ENCODE data around the gene PTPN6.

The PTPN6 gene

GRCh38 chr12:6957151-6957701, 6.1 kb downstream of the PTPN6 start:
- peak; percentile 67 for DNase-seq

GRCh38 chr12:6957741-6958608, 6.8 kb downstream of the PTPN6 start:
- peak; percentile 70 for DNase-seq

GRCh38 chr12:6958609-6959057, 7.5 kb downstream of the PTPN6 start:
- no peak for DNase-seq

GRCh38 chr12:6959058-6959804, 8.1 kb downstream of the PTPN6 start:
- DNase-seq, result peak; percentile 89

- DNase-seq, result peak; percentile 63
These were observed 8.8 kb downstream of the PTPN6 start for GRCh38 chr12:6959805-6960592.

GRCh38 chr12:6960593-6961277, 9.6 kb downstream of the PTPN6 start:
- peak; percentile 71 for DNase-seq

- peak; percentile 98 for DNase-seq
These were observed 10.1 kb downstream of the PTPN6 start for GRCh38 chr12:6961278-6961694.

- peak; percentile 84 for DNase-seq
These were observed 10.6 kb downstream of the PTPN6 start for GRCh38 chr12:6961695-6962284.

- peak; percentile 64 for DNase-seq
These were observed 11.3 kb downstream of the PTPN6 start for GRCh38 chr12:6962285-6963015.

GRCh38 chr12:6963016-6963731, 12.0 kb downstream of the PTPN6 start:
- DNase-seq, result peak; percentile 62

- peak; percentile 63 for DNase-seq
These were observed 12.7 kb downstream of the PTPN6 start for GRCh38 chr12:6963791-6964413.

GRCh38 chr12:6964605-6965025, 13.5 kb downstream of the PTPN6 start:
- no peak for DNase-seq

- peak; percentile 95 for DNase-seq
These were observed 14.0 kb downstream of the PTPN6 start for GRCh38 chr12:6965026-6965661.

GRCh38 chr12:6965714-6966113, 14.6 kb downstream of the PTPN6 start:
- peak; percentile 56 for DNase-seq

- peak; percentile 17 for DNase-seq
These were observed 15.2 kb downstream of the PTPN6 start for GRCh38 chr12:6966351-6966750.

GRCh38 chr12:6967651-6968100, 16.5 kb downstream of the PTPN6 start:
- DNase-seq, result no peak

GRCh38 chr12:6968426-6968825, 17.3 kb downstream of the PTPN6 start:
- DNase-seq, result no peak

- no peak for DNase-seq
These were observed 19.0 kb downstream of the PTPN6 start for GRCh38 chr12:6970096-6970527.

- DNase-seq, result no peak
These were observed 23.0 kb downstream of the PTPN6 start for GRCh38 chr12:6974180-6974579.

Data from activated effector memory CD4-positive, alpha-beta T cell treated with anti-CD3 and anti-CD28 coated beads, Interleukin-2, amount 50 U/mL, for 16 hours (primary cell).